RWPE2 (cell line): ENCODE measurements around the gene UBE2R2.

ENCODE experiments used
- ATAC-seq: fragments of 200-7000 bp; cut with Tn5 transposase; 3 replicates; pipeline ENCODE4 v1.9.1; 2021; ENCODE audit warnings: low read depth
- DNase-seq: peaks from one replicate; pipeline ENCODE4 v3.0.0-alpha.2; 2020; ENCODE audit warnings: low spot score
- H3K27ac ChIP-seq: fragments of 450-650 bp; 2 replicates; pipeline ENCODE4 v1.5.1; 2017; ENCODE audit warnings: mild to moderate bottlenecking; ENCODE audit not compliant: poor library complexity, severe bottlenecking
- H3K27me3 ChIP-seq: fragments of 250-450 bp; sonication (Bioruptor Pico); 2 replicates; pipeline ENCODE4 v1.5.1; 2021; ENCODE audit warnings: mild to moderate bottlenecking, moderate library complexity; ENCODE audit not compliant: insufficient read depth, poor library complexity, severe bottlenecking
- H3K36me3 ChIP-seq: fragments of 250-450 bp; sonication (Bioruptor Pico); 2 replicates; pipeline ENCODE4 v1.5.1; 2020; ENCODE audit warnings: low read depth, mild to moderate bottlenecking, moderate library complexity
- H3K4me1 ChIP-seq: fragments of 250-450 bp; sonication (Bioruptor Pico); 2 replicates; pipeline ENCODE4 v1.5.1; 2021; ENCODE audit warnings: mild to moderate bottlenecking, moderate library complexity; ENCODE audit not compliant: insufficient read depth, poor library complexity, severe bottlenecking
- H3K4me3 ChIP-seq: fragments of 250-450 bp; sonication (Bioruptor Pico); 2 replicates; pipeline ENCODE4 v1.5.1; 2021; ENCODE audit warnings: mild to moderate bottlenecking, moderate library complexity; ENCODE audit not compliant: severe bottlenecking
- H3K9me3 ChIP-seq: fragments of 250-450 bp; sonication (Bioruptor Pico); 2 replicates; pipeline ENCODE4 v1.5.1; 2021; ENCODE audit warnings: mild to moderate bottlenecking, moderate library complexity; ENCODE audit not compliant: severe bottlenecking
- TF ChIP-seq, protein P1 (sequence below): fragments of 450-650 bp; IDR thresholded peaks from one replicate; pipeline ENCODE4 v1.5.1; 2017; ENCODE audit warnings: mild to moderate bottlenecking, moderate library complexity; ENCODE audit not compliant: poor library complexity, severe bottlenecking

UBE2R2 gene

GRCh38 chr9:33964086-33964768 is 147.3 kb downstream of the UBE2R2 start:
- H3K4me1 ChIP-seq = no peaks in the 10 kb centered on the region
- no peak for DNase-seq
- TF ChIP-seq, protein P1, sequence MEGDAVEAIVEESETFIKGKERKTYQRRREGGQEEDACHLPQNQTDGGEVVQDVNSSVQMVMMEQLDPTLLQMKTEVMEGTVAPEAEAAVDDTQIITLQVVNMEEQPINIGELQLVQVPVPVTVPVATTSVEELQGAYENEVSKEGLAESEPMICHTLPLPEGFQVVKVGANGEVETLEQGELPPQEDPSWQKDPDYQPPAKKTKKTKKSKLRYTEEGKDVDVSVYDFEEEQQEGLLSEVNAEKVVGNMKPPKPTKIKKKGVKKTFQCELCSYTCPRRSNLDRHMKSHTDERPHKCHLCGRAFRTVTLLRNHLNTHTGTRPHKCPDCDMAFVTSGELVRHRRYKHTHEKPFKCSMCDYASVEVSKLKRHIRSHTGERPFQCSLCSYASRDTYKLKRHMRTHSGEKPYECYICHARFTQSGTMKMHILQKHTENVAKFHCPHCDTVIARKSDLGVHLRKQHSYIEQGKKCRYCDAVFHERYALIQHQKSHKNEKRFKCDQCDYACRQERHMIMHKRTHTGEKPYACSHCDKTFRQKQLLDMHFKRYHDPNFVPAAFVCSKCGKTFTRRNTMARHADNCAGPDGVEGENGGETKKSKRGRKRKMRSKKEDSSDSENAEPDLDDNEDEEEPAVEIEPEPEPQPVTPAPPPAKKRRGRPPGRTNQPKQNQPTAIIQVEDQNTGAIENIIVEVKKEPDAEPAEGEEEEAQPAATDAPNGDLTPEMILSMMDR = no peak
- H3K27ac ChIP-seq = no peak overlapping the region
- H3K4me3 ChIP-seq = no peak overlapping the region
- no peak for ATAC-seq
- peaks cover 69% of the 10 kb centered on the region for H3K36me3 ChIP-seq
- no peaks in the 10 kb centered on the region for H3K27me3 ChIP-seq
- no peaks in the 10 kb centered on the region for H3K9me3 ChIP-seq
